ENCODE results near the gene ZNF205.
"Not testable (repeated sequence)": the region's sequence is repeated elsewhere in the genome, so short reads cannot be mapped to it uniquely, and the experiment has no call there.

ZNF205 gene

GRCh38 chr16:3131755-3132377 lies 19.5 kb downstream of the ZNF205 start:
- DNase-seq (ENCODE audit: low spot score), result no peak

GRCh38 chr16:3133844-3134243 lies 21.5 kb downstream of the ZNF205 start:
- DNase-seq (ENCODE audit: low spot score), result no peak

GRCh38 chr16:3134338-3135125 lies 22.1 kb downstream of the ZNF205 start, which contains the start of gene ZNF213:
Gene ZNF213 (plus strand): TSS chr16:3135029. CDS start chr16:3137281, 2,252 bp downstream.
- peak; percentile 95 for DNase-seq (ENCODE audit: low spot score)

GRCh38 chr16:3135126-3135715 lies 22.8 kb downstream of the ZNF205 start:
- no peak for DNase-seq (ENCODE audit: low spot score)

- no peak for DNase-seq (ENCODE audit: low spot score)
These were observed 24.9 kb downstream of the ZNF205 start for GRCh38 chr16:3137267-3137666.

GRCh38 chr16:3138342-3138741 lies 26.0 kb downstream of the ZNF205 start:
- no peak for DNase-seq (ENCODE audit: low spot score)

GRCh38 chr16:3138823-3139426 lies 26.5 kb downstream of the ZNF205 start:
- no peak for DNase-seq (ENCODE audit: low spot score)

GRCh38 chr16:3139561-3139960 lies 27.2 kb downstream of the ZNF205 start:
- not testable (repeated sequence) for DNase-seq (ENCODE audit: low spot score)

GRCh38 chr16:3140603-3141427 lies 28.4 kb downstream of the ZNF205 start:
- no peak for DNase-seq (ENCODE audit: low spot score)

GRCh38 chr16:3141781-3142311 lies 29.5 kb downstream of the ZNF205 start:
- no peak for DNase-seq (ENCODE audit: low spot score)

GRCh38 chr16:3142327-3142726 lies 29.9 kb downstream of the ZNF205 start:
- DNase-seq (ENCODE audit: low spot score), result no peak

- DNase-seq (ENCODE audit: low spot score), result no peak
These were observed 30.4 kb downstream of the ZNF205 start for GRCh38 chr16:3142770-3143169.

GRCh38 chr16:3143189-3143588 lies 30.8 kb downstream of the ZNF205 start:
- DNase-seq (ENCODE audit: low spot score), result no peak

- DNase-seq (ENCODE audit: low spot score), result no peak
These were observed 31.4 kb downstream of the ZNF205 start for GRCh38 chr16:3143598-3144320.

- DNase-seq (ENCODE audit: low spot score), result no peak
These were observed 32.1 kb downstream of the ZNF205 start for GRCh38 chr16:3144321-3144983.

- no peak for DNase-seq (ENCODE audit: low spot score)
These were observed 32.8 kb downstream of the ZNF205 start for GRCh38 chr16:3145151-3145550.

- no peak for DNase-seq (ENCODE audit: low spot score)
These were observed 33.3 kb downstream of the ZNF205 start for GRCh38 chr16:3145660-3146059.

- no peak for DNase-seq (ENCODE audit: low spot score)
These were observed 34.8 kb downstream of the ZNF205 start for GRCh38 chr16:3147046-3147756.

- no peak for DNase-seq (ENCODE audit: low spot score)
These were observed 35.3 kb downstream of the ZNF205 start for GRCh38 chr16:3147757-3148104.
